Measurements from ENCODE around the gene PDE4B.

PDE4B gene

DNA sequence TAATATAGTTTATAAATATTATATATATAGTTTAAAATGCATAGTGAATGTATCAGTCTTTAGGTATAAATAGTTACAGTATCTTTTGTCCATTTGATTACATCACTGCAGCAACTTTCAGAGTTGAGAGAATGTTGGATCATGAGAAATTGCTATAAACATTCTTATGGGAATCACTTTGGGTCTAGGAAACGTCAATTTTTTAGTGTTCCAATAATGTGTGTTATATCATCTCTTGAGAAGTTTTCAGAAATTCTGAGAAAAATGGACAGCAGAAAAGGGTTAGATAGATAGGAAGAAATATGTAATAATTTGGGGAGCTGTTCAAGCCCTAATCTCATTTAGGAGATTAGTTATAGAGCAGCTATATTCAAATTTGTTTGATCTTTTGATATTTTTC, 556.1 kb downstream of the PDE4B start:
- DNase-seq = no peak

DNA sequence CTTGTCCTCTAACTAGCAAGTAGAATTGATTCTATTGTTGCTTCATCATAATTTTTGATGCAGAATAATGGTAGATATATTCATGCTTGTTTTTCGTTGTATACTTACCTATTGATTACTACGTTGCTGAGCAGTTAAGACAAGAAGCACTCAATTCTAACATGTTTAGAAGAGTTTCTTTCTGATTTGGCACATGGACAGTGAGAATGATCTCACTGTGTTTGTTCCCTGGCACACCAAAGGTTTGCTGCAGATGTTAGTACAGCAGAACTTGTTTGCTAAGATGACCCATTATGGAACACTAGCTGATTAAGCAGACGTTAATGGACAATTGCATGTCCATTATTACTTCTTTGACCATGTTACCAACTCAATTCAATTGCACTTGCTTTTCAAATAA, 556.5 kb downstream of the PDE4B start:
- no peak for DNase-seq

DNA sequence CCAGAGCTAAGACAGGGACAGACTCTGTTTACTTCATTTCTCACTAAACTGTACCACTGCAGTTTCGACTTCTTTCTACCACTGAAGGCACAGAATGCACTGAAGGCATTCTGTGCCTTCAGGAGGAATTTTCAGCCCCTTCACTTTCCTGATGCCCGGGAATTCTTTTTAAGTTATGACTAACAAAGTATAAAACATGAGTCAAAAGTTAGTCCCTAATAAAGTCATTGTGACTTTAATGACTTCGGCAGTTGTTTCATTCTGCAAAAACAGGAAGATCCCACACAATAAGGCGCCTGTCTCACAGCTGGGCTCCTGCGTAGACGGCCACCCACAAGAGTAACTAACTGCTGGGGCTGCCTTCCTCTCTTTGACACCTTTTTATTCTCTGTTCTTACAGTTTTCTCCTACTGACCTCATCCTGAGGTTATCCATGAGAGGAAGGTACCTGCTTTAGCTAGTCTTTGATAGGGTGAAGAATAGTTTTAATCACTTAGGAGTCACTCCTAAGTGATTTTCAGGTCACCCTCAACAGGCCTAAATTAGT, 557.4 kb downstream of the PDE4B start:
- DNase-seq = peak; percentile 48

DNA sequence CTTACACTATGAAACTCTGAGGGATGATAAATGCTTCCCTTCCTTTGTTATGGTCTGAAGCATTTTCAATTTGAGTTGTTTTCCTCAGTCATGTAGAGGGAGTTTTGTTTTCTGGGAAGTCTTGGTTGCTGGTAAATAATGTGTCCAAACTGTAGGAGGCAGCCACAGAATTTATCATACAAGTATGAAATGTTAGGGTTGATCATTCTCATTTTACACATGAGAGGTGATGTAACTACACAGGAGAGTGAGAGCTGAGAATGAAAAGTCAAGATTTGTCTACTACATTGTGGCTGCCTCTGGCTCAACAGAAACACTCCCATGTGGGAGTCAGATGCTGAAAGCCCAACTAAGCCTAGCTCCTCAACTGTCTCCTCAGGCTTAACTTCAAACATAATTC, 558.8 kb downstream of the PDE4B start:
- no peak for DNase-seq

DNA sequence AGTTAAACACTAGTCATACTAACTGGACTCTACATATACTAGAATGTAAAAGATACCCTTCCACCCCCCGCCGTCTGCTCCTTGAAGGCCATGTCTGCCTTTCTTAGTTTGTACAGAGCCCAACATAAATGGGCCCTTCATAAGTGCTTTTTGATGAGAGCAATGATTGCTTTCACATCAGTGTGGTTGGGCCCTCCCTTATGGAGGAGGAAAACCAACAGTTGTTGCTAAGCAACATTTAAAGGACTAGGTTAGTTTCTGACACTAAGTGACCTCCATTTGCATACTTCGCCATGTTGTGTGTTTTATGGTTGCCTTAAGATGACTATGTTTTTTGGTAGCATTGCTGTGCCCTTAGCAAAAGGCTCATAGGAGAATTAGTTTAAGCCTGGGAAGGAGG, 559.2 kb downstream of the PDE4B start:
- DNase-seq = no peak

- DNase-seq = no peak
These were observed 560.1 kb downstream of the PDE4B start for GRCh38 chr1:66352792-66353191.

DNA sequence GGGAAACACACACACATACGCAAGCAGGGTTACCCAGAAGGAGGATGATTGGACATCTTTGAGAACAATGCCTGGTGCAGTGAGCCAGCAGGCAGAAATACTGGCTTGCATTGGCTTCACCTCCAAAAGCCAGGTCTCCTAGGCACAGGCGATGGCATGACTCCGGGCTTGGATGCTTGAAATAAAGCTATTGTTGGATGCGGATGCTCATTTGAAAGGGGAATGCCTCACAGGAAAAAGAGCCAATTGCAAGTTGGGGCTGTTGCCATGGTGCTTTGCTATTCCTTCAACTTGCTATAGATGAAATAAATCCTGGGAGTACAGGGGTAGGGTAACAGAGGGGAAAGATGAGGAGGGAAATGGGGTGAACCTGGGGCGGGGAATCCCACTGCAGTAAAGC, 560.6 kb downstream of the PDE4B start:
- DNase-seq = no peak

DNA sequence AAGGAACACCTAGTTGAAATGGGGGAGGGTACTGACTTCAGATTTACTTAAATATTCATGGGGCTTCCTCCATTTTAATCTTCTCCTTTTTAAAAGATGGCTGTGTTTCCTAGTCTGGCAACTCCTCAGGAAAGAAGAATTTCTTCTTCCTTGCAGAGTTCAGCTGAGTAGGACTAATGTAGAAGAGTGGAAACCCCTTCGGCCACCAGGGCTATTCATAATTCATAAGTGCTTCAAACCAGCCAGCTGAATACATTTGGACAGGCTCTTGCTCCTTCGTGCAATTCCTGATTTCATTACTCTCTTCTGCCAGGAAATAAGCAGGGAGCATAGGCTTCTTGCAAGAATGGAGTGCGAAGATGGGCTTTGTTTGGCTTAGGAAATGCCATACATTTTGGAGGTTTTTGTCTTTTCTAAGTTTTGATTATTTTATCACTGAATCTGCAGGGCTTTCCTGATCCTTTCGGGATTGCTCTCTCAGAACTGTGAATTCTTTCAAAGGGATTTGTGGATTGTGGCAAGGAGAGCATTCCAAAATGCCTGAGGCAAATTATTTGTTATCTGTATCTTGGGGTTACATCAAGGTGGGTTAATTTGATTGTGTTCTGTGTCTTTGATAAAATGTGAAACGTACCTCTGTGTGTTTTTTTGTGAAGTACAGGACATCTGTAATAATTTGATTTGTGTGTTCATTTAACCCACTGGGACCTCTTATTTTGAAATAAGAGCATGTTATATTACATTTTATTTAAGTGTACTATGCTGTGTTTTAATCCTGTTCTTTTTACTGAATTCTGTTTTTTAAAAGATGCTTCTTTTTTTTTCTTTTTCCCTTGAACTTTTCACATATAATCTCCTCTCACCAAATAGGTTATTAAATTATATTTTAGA, 561.9 kb downstream of the PDE4B start:
- no peak for DNase-seq

GRCh38 chr1:66355756-66356155, 563.1 kb downstream of the PDE4B start:
- DNase-seq = no peak

- no peak for DNase-seq
These were observed 563.9 kb downstream of the PDE4B start for GRCh38 chr1:66356605-66357004.

GRCh38 chr1:66357021-66357420, 564.3 kb downstream of the PDE4B start:
- DNase-seq = no peak

- no peak for DNase-seq
These were observed 564.9 kb downstream of the PDE4B start for GRCh38 chr1:66357478-66358197.

GRCh38 chr1:66359269-66359668, 566.6 kb downstream of the PDE4B start:
- no peak for DNase-seq

DNA sequence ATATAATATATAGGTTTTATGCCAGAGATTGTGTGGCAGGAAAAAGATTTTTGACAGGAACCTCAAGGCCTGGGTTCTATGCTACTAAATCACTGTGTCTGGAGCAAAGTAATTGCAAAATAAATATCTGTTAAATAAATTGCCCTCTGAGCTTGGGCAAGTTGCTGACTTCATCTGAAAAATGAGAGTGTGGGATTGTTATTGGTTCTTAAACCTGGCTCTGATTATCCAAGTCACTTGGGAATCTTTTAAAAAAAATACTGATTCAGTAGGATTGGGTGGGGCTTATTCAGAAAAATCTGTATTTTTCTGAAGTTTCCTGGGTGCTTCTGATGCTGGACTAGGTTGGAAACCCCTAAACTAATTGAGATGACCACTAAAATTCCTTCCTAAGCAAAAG, 567.1 kb downstream of the PDE4B start:
- no peak for DNase-seq

DNA sequence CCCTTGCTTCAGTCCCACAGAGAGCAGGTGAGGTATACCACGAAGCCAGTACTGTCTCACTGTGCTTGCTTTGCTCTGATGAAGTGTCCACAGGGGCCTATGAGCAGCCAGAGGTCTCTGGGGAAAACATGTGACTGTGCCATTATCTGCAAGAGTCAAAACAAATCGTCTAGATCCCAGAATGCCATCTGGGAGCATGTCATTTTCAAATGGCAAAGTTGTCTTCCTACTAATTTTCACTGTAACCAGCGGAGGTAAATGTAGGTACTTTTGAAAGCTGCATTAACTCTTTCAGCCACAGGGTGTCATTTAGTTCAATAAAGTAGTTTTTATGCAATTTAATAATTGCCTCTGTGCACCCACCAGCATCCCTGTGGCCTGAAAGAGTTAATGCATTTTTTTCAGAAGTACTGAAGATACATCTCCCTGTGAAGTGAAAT, 567.6 kb downstream of the PDE4B start:
- DNase-seq = no peak

DNA sequence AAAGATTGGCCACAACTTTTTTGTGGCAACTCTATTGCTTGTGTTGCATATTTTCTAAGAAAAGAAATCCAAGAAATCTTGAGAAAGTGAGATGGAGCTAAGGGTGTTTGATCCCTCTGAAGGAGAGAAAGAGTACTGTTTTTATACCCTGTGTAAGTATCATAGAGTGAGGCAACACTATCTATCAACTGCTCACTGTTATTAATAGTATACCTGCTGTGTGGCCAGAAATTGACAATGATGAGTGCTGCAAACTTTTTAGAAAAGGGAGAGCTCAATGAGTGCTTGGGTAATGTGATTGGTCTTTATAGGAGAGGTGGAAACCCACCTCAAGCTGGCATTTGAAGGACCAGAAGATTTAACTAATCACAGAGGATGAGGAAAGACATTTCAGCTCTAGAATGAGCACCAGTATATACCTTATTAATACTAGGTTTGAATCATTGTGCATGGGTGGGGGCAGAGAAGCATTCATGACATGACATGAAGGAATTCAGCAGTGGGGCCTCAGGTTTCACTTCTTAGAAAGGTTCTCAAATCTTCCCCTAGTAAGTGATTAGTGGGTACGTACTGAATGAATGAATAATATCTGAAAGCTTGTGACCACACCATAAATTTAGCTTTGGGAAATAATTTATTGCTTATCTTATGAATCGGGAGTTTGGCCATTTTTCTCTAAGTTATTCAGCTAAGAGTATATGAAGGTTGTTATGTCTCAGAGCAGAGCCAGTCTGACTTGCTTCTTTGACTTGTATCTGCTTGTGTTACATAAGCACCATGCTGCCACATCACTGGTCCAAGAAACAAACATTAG, 572.1 kb downstream of the PDE4B start:
- DNase-seq = no peak

DNA sequence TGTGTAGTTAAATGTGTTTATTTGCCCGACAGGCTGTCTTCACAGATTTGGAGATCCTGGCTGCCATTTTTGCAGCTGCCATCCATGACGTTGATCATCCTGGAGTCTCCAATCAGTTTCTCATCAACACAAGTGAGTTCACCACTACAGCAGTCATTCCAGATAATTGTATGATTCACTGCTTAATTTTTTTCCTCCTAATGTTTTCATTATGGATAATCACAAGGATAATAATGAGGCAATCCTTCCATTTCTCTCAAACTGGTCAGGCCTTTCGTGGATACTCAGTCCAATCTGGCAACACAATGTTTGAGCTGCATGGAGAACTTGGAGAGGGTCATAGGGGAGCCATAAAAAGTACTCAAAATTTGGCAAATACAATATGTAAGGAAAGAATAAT, 572.9 kb downstream of the PDE4B start:
- DNase-seq = no peak

DNA sequence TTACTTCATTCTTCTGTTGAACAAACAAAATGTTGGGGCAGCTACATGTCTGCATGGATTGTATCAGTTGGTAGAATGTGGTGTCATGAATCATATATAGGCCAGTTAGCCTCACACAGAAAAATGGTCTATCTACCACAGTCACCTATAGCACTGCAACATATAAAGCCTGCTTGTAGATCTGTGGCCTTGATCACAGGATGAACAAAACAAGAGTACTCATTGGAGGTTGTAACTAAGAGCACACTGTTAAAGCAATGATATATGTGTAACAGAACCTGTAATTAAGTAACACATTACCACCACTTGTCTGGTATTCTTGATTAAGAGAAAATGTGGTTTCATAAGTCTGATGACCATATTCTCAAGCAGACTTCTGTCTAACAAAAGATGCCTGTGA, 573.9 kb downstream of the PDE4B start:
- no peak for DNase-seq

- DNase-seq = no peak
These were observed 574.7 kb downstream of the PDE4B start for GRCh38 chr1:66367369-66367768.

- DNase-seq = no peak
These were observed 575.6 kb downstream of the PDE4B start for GRCh38 chr1:66368261-66368660.

GRCh38 chr1:66370462-66370971, 577.8 kb downstream of the PDE4B start:
- DNase-seq = no peak

DNA sequence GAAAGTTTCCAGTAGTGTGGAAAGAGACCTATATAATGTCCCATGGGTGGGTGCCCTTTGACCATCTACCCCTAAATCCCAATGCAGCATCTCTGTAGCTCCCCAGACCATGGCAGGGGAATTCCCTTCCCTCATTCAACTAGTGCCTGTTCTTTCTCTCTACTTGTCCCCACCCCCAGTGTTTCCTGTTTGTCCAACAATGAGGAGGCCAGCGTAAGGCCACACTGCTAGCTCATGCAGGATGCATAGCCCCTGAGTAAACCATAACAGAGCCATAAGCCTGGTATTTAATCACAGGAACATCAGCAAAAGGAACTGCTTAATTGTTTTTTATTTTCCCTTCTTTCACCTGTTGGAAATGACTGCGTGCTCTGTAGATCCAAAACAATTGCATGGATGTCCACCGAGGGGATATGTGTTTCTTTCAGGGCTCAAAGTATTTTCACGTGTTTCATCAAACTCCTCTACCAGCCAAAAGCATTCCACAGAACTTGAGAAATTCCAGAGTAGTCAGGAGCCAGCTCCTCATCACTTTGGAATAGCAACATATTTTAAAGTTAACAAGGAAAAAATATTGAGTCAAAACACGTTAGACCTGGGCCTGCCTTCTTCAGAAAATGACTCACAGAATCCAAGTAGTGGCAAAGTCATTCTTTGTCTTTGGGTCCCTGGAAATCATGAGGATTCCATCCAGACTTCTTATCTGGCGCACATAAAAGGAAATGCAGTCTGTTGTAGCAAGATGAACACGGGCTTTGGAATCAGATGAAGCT, 578.7 kb downstream of the PDE4B start:
- DNase-seq = no peak

All from T-helper 9 cell (primary cell).